Measurements from ENCODE around the gene TMEM225B. TPM values are rescaled to one million over a fixed set of nuclear protein-coding genes. Genes with fewer than 3 reads are reported as not detected.

The TMEM225B gene
- polyA plus RNA-seq, 1 donor from 2014 or later: 2.9 TPM

- no peaks in the 10 kb centered on the region for H3K27me3 ChIP-seq (ENCODE audit: insufficient read depth, low read depth, low read length)
- H3K36me3 ChIP-seq (ENCODE audit: insufficient read depth, low read length): peaks cover 5% of the 10 kb centered on the region
- no peak overlapping the region for H2AFZ ChIP-seq (ENCODE audit: low read depth, low read length)
- H3K27ac ChIP-seq (ENCODE audit: low read length): peak overlapping the region; percentile 100
- no peak for TF ChIP-seq RAD21 (conservative IDR thresholded peaks at IDR 0.05)
- TF ChIP-seq EP300 (conservative IDR thresholded peaks at IDR 0.05; ENCODE audit: poor library complexity, severe bottlenecking): no peak
- no peak for TF ChIP-seq TAF1 (IDR thresholded peaks at IDR 0.05; ENCODE audit: low read depth)
- no peak for TF ChIP-seq POLR2AphosphoS5 (IDR thresholded peaks at IDR 0.05)
- TF ChIP-seq REST (IDR thresholded peaks at IDR 0.05; ENCODE audit: borderline replicate concordance): no peak
- TF ChIP-seq, protein P1, sequence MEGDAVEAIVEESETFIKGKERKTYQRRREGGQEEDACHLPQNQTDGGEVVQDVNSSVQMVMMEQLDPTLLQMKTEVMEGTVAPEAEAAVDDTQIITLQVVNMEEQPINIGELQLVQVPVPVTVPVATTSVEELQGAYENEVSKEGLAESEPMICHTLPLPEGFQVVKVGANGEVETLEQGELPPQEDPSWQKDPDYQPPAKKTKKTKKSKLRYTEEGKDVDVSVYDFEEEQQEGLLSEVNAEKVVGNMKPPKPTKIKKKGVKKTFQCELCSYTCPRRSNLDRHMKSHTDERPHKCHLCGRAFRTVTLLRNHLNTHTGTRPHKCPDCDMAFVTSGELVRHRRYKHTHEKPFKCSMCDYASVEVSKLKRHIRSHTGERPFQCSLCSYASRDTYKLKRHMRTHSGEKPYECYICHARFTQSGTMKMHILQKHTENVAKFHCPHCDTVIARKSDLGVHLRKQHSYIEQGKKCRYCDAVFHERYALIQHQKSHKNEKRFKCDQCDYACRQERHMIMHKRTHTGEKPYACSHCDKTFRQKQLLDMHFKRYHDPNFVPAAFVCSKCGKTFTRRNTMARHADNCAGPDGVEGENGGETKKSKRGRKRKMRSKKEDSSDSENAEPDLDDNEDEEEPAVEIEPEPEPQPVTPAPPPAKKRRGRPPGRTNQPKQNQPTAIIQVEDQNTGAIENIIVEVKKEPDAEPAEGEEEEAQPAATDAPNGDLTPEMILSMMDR (IDR thresholded peaks at IDR 0.05; ENCODE audit: poor library complexity, severe bottlenecking): no peak
- peak overlapping the region; percentile 100 for H3K9ac ChIP-seq (ENCODE audit: low read length)
- no peaks in the 10 kb centered on the region for H3K9me3 ChIP-seq (ENCODE audit: low read length)
- peak overlapping the region; percentile 98 for H3K4me2 ChIP-seq (ENCODE audit: low read length)
- H4K20me1 ChIP-seq (ENCODE audit: insufficient read depth): no peaks in the 10 kb centered on the region
- peaks cover 56% of the 10 kb centered on the region for H3K79me2 ChIP-seq (replicated peaks; ENCODE audit: insufficient read depth, low read length)
- H3K9me2 ChIP-seq (ENCODE audit: insufficient read depth, low read length): no peaks in the 10 kb centered on the region
- no peaks in the 10 kb centered on the region for H3F3A ChIP-seq (ENCODE audit: insufficient read depth, low read length, poor library complexity, severe bottlenecking)
- H3K4me3 ChIP-seq (ENCODE audit: low read length): peak overlapping the region; percentile 89
These were observed 40.9 kb upstream of the TMEM225B start for GRCh38 chr7:99557196-99557607.

DNA sequence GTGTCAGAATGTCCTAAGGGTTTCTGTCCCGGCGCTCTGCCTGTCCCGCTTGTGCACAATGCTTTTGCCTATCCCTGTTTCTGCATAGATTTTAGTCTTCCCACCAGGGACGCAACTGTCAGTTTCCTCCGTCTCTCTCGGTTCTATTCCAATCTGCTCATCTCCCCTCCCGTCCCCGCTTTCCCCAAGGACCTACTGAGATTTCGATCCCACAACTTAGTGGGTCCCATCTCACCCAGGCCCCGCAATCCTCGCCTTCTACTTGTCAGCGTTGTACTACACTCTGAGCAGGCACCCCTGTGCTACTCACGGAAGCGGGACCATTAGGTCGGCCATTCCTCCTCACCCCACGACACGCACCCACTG is 40.1 kb upstream of the TMEM225B start:
- Histone ChIP-seq H3K36me3 (ENCODE audit: insufficient read depth, low read length) (peaks cover 5% of the 10 kb centered on the region), H3K9me3 (ENCODE audit: low read length) (no peaks in the 10 kb centered on the region), H3K9ac (ENCODE audit: low read length) (peak overlapping the region; percentile 100), H3K79me2 (replicated peaks; ENCODE audit: insufficient read depth, low read length) (peaks cover 56% of the 10 kb centered on the region), H3K27ac (ENCODE audit: low read length) (peak overlapping the region; percentile 100), H3K9me2 (ENCODE audit: insufficient read depth, low read length) (no peaks in the 10 kb centered on the region), H2AFZ (ENCODE audit: low read depth, low read length) (peak overlapping the region; percentile 99), H4K20me1 (ENCODE audit: insufficient read depth) (no peaks in the 10 kb centered on the region), H3K4me3 (ENCODE audit: low read length) (peak overlapping the region; percentile 89), H3K27me3 (ENCODE audit: insufficient read depth, low read depth, low read length) (no peaks in the 10 kb centered on the region), H3K4me2 (ENCODE audit: low read length) (peak overlapping the region; percentile 98), H3F3A (ENCODE audit: insufficient read depth, low read length, poor library complexity, severe bottlenecking) (no peaks in the 10 kb centered on the region)
- TF ChIP-seq POLR2AphosphoS5 (IDR thresholded peaks at IDR 0.05) (no peak), MXI1 (conservative IDR thresholded peaks at IDR 0.05; ENCODE audit: poor library complexity, severe bottlenecking) (no peak), TAF1 (IDR thresholded peaks at IDR 0.05; ENCODE audit: low read depth) (peak; percentile 70)

- Histone ChIP-seq H3F3A (ENCODE audit: insufficient read depth, low read length, poor library complexity, severe bottlenecking) (no peaks in the 10 kb centered on the region), H3K36me3 (ENCODE audit: insufficient read depth, low read length) (peaks cover 5% of the 10 kb centered on the region), H3K9ac (ENCODE audit: low read length) (peak within 1 kb of the TSS; percentile 100), H2AFZ (ENCODE audit: low read depth, low read length) (peak within 1 kb of the TSS; percentile 99), H3K79me2 (replicated peaks; ENCODE audit: insufficient read depth, low read length) (peaks cover 56% of the 10 kb centered on the region), H3K4me3 (ENCODE audit: low read length) (peak within 1 kb of the TSS; percentile 89), H4K20me1 (ENCODE audit: insufficient read depth) (no peaks in the 10 kb centered on the region), H3K9me2 (ENCODE audit: insufficient read depth, low read length) (no peaks in the 10 kb centered on the region), H3K27ac (ENCODE audit: low read length) (peak within 1 kb of the TSS; percentile 100), H3K9me3 (ENCODE audit: low read length) (no peaks in the 10 kb centered on the region), H3K27me3 (ENCODE audit: insufficient read depth, low read depth, low read length) (no peaks in the 10 kb centered on the region), H3K4me2 (ENCODE audit: low read length) (peak within 1 kb of the TSS; percentile 98)
- peak; percentile 51 for TF ChIP-seq EP300 (conservative IDR thresholded peaks at IDR 0.05; ENCODE audit: poor library complexity, severe bottlenecking)
- no peak for TF ChIP-seq EZH2 (IDR thresholded peaks at IDR 0.05; ENCODE audit: borderline replicate concordance, insufficient read depth, low read length, poor library complexity, severe bottlenecking)
- TF ChIP-seq RAD21 (conservative IDR thresholded peaks at IDR 0.05): peak; percentile 8
- TF ChIP-seq SMC3 (conservative IDR thresholded peaks at IDR 0.05; ENCODE audit: poor library complexity): peak; percentile 37
- TF ChIP-seq MXI1 (conservative IDR thresholded peaks at IDR 0.05; ENCODE audit: poor library complexity, severe bottlenecking): peak; percentile 75
- TF ChIP-seq, protein P1 (IDR thresholded peaks at IDR 0.05; ENCODE audit: poor library complexity, severe bottlenecking): no peak
These were observed 39.5 kb upstream of the TMEM225B start, which contains the start of gene ZNF655 for GRCh38 chr7:99558306-99559174. Gene ZNF655, plus strand, starts transcription at chr7:99558642. Its CDS starts 1,918 bp downstream, at chr7:99560560.
